SK-N-SH treated with all-trans-retinoic acid at 6 μM for 48 hours (cell line): Measurements from ENCODE around the gene EML1.

Experiments used
- ATAC-seq: fragments of 200-7000 bp; cut with Tn5 transposase; 3 replicates; pipeline ENCODE4 v1.9.1; 2020; ENCODE audit warnings: mild to moderate bottlenecking, moderate library complexity
- BACH2 ChIP-seq: fragments of 250-450 bp; sonication (Bioruptor Pico); IDR thresholded peaks from 2 replicates; pipeline ENCODE4 v1.9.0; 2021; ENCODE audit warnings: mild to moderate bottlenecking, borderline replicate concordance
- CSDC2 ChIP-seq: fragments of 250-450 bp; sonication (Bioruptor Pico); IDR thresholded peaks from 2 replicates; pipeline ENCODE4 v1.5.0; 2020; ENCODE audit warnings: mild to moderate bottlenecking, moderate library complexity
- GLIS3 ChIP-seq: fragments of 250-450 bp; sonication (Bioruptor Pico); IDR thresholded peaks from 2 replicates; pipeline ENCODE4 v1.5.0; 2020; ENCODE audit warnings: mild to moderate bottlenecking, moderate library complexity
- OSR1 ChIP-seq: fragments of 250-450 bp; sonication (Bioruptor Pico); IDR thresholded peaks from 2 replicates; pipeline ENCODE4 v1.8.0; 2022; ENCODE audit warnings: moderate library complexity, mild to moderate bottlenecking, inconsistent platforms
- TOX ChIP-seq: fragments of 250-450 bp; sonication (Bioruptor Pico); IDR thresholded peaks from 2 replicates; pipeline ENCODE4 v1.8.0; 2021; ENCODE audit warnings: mild to moderate bottlenecking, moderate library complexity, borderline replicate concordance
- ZNF8 ChIP-seq: fragments of 450-650 bp; formaldehyde crosslinking; IDR thresholded peaks from 2 replicates; pipeline ENCODE4 v1.5.0; 2020; ENCODE audit warnings: mild to moderate bottlenecking, moderate library complexity

Gene EML1

GRCh38 chr14:99991331-99991730, 198.1 kb downstream of the EML1 start:
- no peak for TF ChIP-seq CSDC2 (CRISPR knock-in tag)
- TF ChIP-seq BACH2 (CRISPR knock-in tag) = no peak
- no peak for TF ChIP-seq GLIS3 (CRISPR knock-in tag)
- no peak for TF ChIP-seq TOX (CRISPR knock-in tag)
- TF ChIP-seq ZNF8 (CRISPR knock-in tag) = no peak
- no peak for TF ChIP-seq OSR1
- ATAC-seq = no peak
